Inferior parietal cortex (tissue), 1 donor: ENCODE results near the gene LY6G6D.

Experiments
- DNase-seq: peaks from one replicate; pipeline ENCODE4 v3.0.0-alpha.2; 2016; ENCODE audit errors: extremely low spot score

LY6G6D gene

GRCh38 chr6:31736021-31736767 is 21.0 kb downstream of the LY6G6D start, which contains the start of gene CLIC1:
Gene CLIC1, minus strand, starts transcription at chr6:31736530. Its CDS starts 230 bp downstream, at chr6:31736300.
- peak; percentile 42 for DNase-seq

DNA sequence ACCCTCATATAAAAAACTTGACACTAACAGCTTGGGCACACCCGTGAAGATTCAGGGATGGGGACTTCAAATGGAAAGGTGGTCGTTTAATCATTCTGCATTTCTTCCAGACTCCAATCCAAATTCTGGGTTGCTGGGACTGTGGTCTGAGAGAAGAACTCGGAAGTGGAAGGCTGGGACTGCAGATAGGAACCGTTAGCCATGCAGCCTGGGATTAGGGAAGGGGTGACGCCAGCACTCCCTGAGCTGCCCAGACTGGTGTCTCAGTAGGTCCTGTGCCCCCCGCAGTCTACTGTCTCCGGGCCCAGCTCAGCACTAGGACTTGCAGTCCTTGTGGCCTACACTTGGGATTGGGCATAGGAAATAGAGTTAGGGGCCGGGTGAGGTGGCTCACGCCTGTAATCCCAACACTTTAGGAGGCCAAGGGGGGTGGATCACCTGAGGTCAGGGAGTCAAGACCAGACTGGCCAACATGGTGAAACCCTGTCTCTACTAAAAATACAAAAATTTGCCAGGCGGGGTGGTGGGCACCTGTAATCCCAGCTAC is 21.7 kb downstream of the LY6G6D start:
- no peak for DNase-seq

- DNase-seq = no peak
These were observed 22.3 kb downstream of the LY6G6D start for GRCh38 chr6:31737315-31737990.

- DNase-seq = peak; percentile 45
These were observed 23.1 kb downstream of the LY6G6D start for GRCh38 chr6:31737991-31738979.

DNA sequence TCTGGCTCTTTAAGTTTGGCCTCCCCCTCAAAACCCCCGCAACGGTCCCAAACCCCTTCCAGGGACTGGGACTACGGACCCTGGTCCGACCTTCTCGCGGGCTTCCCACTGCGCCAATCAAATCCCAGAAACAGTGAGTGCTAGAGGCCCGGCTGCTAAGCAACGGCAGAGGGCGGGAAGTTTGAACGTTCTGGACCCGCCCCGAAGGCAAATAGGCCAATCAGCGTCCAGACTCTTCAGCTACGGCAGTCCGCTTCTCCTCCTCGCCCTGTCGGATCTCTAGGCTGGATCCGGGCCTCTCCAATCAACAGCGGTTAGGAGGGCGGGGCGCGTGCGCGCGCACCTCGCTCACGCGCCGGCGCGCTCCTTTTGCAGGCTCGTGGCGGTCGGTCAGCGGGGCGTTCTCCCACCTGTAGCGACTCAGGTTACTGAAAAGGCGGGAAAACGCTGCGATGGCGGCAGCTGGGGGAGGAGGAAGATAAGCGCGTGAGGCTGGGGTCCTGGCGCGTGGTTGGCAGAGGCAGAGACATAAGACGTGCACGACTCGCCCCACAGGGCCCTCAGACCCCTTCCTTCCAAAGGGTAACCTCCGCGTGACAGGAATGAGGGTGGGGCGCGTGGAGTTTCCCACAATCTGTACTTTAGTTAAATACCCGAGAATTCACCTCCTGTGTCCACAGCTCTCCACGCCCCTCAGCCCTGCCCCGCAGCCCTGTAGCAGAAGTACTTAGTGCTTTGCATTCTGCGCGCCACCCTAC is 24.7 kb downstream of the LY6G6D start, which contains the start of gene MSH5:
Gene MSH5, plus strand, starts transcription at position 367 of the 758 bp plus-strand sequence. CDS start 462 bp downstream, outside the sequence.
- peak; percentile 100 for DNase-seq

DNA sequence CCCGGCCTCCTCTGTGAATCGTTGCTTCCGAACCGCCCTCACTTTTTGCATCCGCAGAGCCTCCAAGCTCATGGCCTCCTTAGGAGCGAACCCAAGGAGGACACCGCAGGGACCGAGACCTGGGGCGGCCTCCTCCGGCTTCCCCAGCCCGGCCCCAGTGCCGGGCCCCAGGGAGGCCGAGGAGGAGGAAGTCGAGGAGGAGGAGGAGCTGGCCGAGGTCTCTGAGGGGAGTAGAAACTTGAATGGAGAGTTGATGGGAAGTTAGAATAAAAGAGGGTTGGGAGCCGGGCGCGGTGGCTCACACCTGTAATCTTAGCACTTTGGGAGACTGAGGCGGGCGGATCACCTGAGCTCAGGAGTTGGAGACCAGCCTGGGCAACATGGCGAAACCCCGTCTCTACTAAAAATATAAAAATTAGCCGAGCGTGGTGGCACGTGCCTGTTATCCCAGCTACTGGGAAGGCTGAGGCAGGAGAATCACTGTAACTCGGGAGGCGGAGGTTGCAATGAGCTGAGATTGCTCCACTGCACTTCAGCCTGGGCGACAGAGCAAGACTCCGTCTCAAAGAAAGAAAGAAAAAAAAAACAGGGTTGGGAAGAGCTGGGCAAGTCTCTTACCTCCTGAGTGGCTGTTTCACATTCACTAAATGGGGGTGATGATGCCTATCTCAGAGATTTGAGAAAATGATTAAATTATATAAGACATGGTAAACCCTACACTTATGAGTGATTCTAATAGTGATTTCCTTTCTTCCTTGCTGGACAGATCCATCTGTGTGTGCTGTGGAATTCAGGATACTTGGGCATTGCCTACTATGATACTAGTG is 25.5 kb downstream of the LY6G6D start:
- no peak for DNase-seq

DNA sequence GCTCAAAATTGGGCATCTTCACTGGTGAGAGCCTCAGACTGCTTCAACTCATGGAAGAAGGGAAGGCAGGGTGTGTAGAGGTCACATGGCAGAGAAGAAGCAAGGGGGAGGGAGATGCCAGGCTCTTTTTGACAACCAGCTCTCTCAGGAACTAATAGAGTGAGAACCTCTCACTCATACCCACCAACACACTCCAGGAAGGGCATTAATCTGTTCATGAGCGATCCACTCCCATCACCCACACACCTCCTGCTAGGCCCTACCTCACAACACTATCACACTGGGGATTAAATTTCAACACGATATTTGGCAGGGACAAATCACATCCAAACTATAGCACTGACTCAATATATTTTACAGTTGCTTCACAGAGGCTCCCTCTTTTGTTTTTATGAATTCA is 26.7 kb downstream of the LY6G6D start:
- DNase-seq = no peak

- DNase-seq = no peak
These were observed 27.7 kb downstream of the LY6G6D start for GRCh38 chr6:31742894-31743293.

- no peak for DNase-seq
These were observed 29.3 kb downstream of the LY6G6D start for GRCh38 chr6:31744422-31744821.

GRCh38 chr6:31749301-31750036 is 34.3 kb downstream of the LY6G6D start:
- no peak for DNase-seq

DNA sequence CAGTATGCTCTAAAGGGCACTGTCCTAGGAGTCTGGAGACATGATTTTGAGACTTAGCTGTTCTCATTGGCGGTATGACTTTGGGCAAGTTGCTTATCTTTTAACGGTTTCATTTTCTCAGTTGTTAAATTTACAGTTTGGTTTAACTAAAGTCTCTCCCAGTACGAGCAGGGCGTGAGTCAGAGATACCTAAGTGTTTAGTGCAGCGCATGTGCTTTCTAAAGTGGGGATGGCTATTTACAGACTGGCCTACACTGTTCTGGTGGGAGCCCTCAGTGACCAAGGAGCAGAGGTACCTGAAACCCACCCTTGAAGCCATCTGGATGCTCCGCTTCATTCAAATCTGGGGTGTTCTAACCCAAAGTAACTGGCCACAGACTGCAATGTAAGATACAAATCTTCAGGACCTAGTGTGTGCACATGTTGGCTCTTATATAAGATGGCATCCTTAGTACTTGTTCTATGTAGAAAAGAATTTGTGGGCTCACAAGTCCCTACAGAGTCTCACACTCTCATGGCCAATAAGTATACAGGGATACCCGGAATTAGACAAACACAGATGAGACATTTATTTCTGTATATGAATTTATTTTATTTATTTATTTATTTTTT is 35.4 kb downstream of the LY6G6D start:
- DNase-seq = no peak

GRCh38 chr6:31752739-31753319 is 37.7 kb downstream of the LY6G6D start:
- DNase-seq = no peak

DNA sequence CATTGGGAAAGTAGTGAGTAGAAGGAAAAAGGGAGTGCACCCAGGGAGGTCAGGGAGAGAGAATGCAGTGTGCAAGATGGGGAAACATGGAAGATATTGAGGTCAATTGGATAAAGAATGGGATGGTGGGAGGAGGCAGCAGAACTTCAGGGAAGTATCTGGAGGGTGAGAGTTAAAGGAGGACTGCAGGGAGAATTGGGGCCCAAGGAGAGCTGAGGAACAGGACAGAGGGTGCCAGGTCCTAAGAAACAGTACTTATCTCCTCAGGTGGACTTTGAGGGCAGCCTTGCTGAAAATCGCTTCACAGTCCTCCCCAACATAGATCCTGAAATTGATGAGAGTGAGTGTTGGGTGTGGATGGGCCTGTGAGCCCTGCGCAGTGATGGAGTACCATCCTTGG is 43.1 kb downstream of the LY6G6D start:
- no peak for DNase-seq

GRCh38 chr6:31760790-31761189 is 45.6 kb downstream of the LY6G6D start:
- no peak for DNase-seq

- DNase-seq = no peak
These were observed 46.2 kb downstream of the LY6G6D start for GRCh38 chr6:31761343-31761742.

- no peak for DNase-seq
These were observed 47.2 kb downstream of the LY6G6D start, which contains the start of gene SAPCD1 for GRCh38 chr6:31762356-31762755. Gene SAPCD1, plus strand, starts transcription at chr6:31762656. Its CDS starts 399 bp downstream, at chr6:31763055.

DNA sequence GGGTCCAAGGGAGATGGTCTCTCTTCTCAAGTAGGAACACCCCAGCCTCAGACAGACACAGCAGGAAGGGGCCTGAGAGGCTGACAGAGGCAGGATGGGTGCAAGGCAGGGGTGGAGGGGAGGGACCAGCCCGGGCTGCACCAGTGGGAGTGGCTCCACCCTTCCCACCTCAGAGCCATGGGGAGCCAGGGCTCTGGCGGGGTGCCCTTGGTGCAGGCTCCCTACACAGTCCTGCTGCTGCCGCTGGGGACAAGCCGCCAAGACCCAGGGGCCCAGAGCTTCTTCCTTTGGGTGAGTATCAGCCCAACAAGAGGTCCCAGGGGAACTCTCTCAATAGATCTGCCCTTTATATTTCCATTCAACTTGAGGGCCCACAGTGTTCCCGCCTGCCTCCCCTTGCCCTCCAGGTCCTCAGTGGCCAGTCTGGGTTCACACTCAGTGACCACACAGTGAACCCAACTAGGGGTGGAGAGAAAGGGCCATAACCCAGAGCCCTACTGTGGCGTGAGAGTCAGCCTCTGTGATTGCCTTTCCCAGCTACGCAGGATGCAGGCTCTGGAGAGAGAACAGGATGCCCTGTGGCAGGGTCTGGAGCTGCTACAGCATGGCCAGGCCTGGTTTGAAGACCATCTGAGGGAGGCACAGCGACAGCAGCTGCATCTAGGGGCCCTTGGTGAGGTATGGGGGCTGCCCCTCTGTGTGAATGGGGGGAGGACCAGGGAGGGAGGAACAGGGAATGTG is 47.9 kb downstream of the LY6G6D start:
- DNase-seq = no peak

GRCh38 chr6:31763619-31763940 is 48.4 kb downstream of the LY6G6D start:
- no peak for DNase-seq
